GM19463 (cell line): ENCODE results near the gene SLAMF9.
"Not testable (repeated sequence)": the region's sequence is repeated elsewhere in the genome, so short reads cannot be mapped to it uniquely, and the experiment has no call there.

ENCODE experiments used
- ATAC-seq: cut with Tn5 transposase; IDR thresholded peaks from one replicate; pipeline ENCODE4 v1.9.1; 2021; ENCODE audit warnings: mild to moderate bottlenecking, moderate library complexity; ENCODE audit not compliant: unreplicated experiment

Gene SLAMF9

GRCh38 chr1:159921700-159922504, 32.1 kb downstream of the SLAMF9 start:
- no peak for ATAC-seq

GRCh38 chr1:159921251-159921650, 32.8 kb downstream of the SLAMF9 start:
- peak; percentile 23 for ATAC-seq

GRCh38 chr1:159920651-159921050, 33.4 kb downstream of the SLAMF9 start:
- no peak for ATAC-seq

GRCh38 chr1:159920202-159920601, 33.8 kb downstream of the SLAMF9 start:
- ATAC-seq, result no peak

GRCh38 chr1:159919236-159919865, 34.7 kb downstream of the SLAMF9 start:
- no peak for ATAC-seq

GRCh38 chr1:159918352-159919200, 35.5 kb downstream of the SLAMF9 start:
- ATAC-seq, result no peak

- no peak for ATAC-seq
Measured at GRCh38 chr1:159917533-159918351, 36.3 kb downstream of the SLAMF9 start.

GRCh38 chr1:159916242-159917051, 37.6 kb downstream of the SLAMF9 start:
- no peak for ATAC-seq

- no peak for ATAC-seq
Measured at GRCh38 chr1:159915571-159916241, 38.3 kb downstream of the SLAMF9 start.

GRCh38 chr1:159914252-159915018, 39.6 kb downstream of the SLAMF9 start:
- ATAC-seq, result no peak

GRCh38 chr1:159913451-159914192, 40.4 kb downstream of the SLAMF9 start:
- no peak for ATAC-seq

GRCh38 chr1:159911326-159912070, 42.5 kb downstream of the SLAMF9 start:
- no peak for ATAC-seq

- ATAC-seq, result no peak
Measured at GRCh38 chr1:159908031-159908940, 45.8 kb downstream of the SLAMF9 start.

- no peak for ATAC-seq
Measured at GRCh38 chr1:159906960-159907359, 47.1 kb downstream of the SLAMF9 start.

- ATAC-seq, result not testable (repeated sequence)
Measured at GRCh38 chr1:159904036-159904435, 50.0 kb downstream of the SLAMF9 start.

- no peak for ATAC-seq
Measured at GRCh38 chr1:159902541-159902940, 51.5 kb downstream of the SLAMF9 start.
